WTC11 (cell line): ENCODE results near the gene MITF. TPM values are rescaled to one million over a fixed set of nuclear protein-coding genes. Genes with fewer than 3 reads are reported as not detected.

Source experiments
- ATAC-seq: fragments of 200-7000 bp; cut with Tn5 transposase; 2 replicates; pipeline ENCODE4 v1.10.0; 2021; ENCODE audit warnings: mild to moderate bottlenecking, moderate library complexity
- CTCF ChIA-PET: fragments of 300-600 bp; sonication (Branson Sonifier 250); formaldehyde crosslinking; loops from one replicate; lab custom pipeline; 2021; ENCODE audit warnings: antibody characterized with exemption; lab: Charles Lee
- POLR2A ChIA-PET: fragments of 350-600 bp; sonication (Branson Sonifier 250); formaldehyde crosslinking; loops from one replicate; lab custom pipeline; 2021; ENCODE audit warnings: antibody characterized with exemption; lab: Charles Lee
- DNase-seq: peaks from one replicate; pipeline ENCODE4 v3.0.0; 2021; ENCODE audit warnings: low spot score
- H3K27ac Mint-ChIP-seq: 2 replicates; pipeline ENCODE4 v1.8.0; 2021; ENCODE audit warnings: mixed read lengths
- H3K27me3 Mint-ChIP-seq: 2 replicates; pipeline ENCODE4 v1.8.0; 2021; ENCODE audit warnings: low read depth, mild to moderate bottlenecking, moderate library complexity, mixed read lengths
- H3K36me3 Mint-ChIP-seq: 2 replicates; pipeline ENCODE4 v1.8.0; 2021; ENCODE audit warnings: mixed read lengths
- H3K4me1 Mint-ChIP-seq: 2 replicates; pipeline ENCODE4 v1.8.0; 2022; ENCODE audit warnings: mixed read lengths
- H3K4me3 Mint-ChIP-seq: 2 replicates; pipeline ENCODE4 v1.8.0; 2021; ENCODE audit warnings: mild to moderate bottlenecking, moderate library complexity, mixed read lengths
- H3K9me3 Mint-ChIP-seq: 2 replicates; pipeline ENCODE4 v1.8.0; 2021; ENCODE audit warnings: mixed read lengths
- CREB1 ChIP-seq: sonication (generic); formaldehyde crosslinking; IDR thresholded peaks from 2 replicates; pipeline ENCODE4 v1.8.0; 2023; ENCODE audit warnings: mild to moderate bottlenecking, missing genetic modification reagents
- GTF2I ChIP-seq: fragments of 250-450 bp; sonication (Bioruptor Pico); conservative IDR thresholded peaks from 2 replicates; pipeline ENCODE4 v1.4.0; 2021; ENCODE audit warnings: mild to moderate bottlenecking
- MXD4 ChIP-seq: fragments of 250-450 bp; sonication (Bioruptor Pico); IDR thresholded peaks from 2 replicates; pipeline ENCODE4 v1.8.0; 2021; ENCODE audit warnings: mild to moderate bottlenecking, moderate library complexity, borderline replicate concordance
- MYBL2 ChIP-seq: sonication (generic); formaldehyde crosslinking; IDR thresholded peaks from 2 replicates; pipeline ENCODE4 v1.8.1; 2023; ENCODE audit warnings: mild to moderate bottlenecking, moderate library complexity, missing genetic modification reagents
- NFATC4 ChIP-seq: fragments of 250-450 bp; sonication (Bioruptor Pico); IDR thresholded peaks from 2 replicates; pipeline ENCODE4 v1.9.0; 2021; ENCODE audit warnings: mild to moderate bottlenecking
- NFE2L1 ChIP-seq: sonication (generic); formaldehyde crosslinking; IDR thresholded peaks from 2 replicates; pipeline ENCODE4 v1.8.1; 2023; ENCODE audit warnings: missing genetic modification reagents
- NR2C2 ChIP-seq: sonication (generic); formaldehyde crosslinking; IDR thresholded peaks from 2 replicates; pipeline ENCODE4 v1.8.0; 2022; ENCODE audit warnings: mild to moderate bottlenecking, missing genetic modification reagents
- OVOL2 ChIP-seq: fragments of 250-450 bp; sonication (Bioruptor Pico); IDR thresholded peaks from 2 replicates; pipeline ENCODE4 v1.9.0; 2021; ENCODE audit warnings: mild to moderate bottlenecking, borderline replicate concordance
- RORB ChIP-seq: fragments of 250-450 bp; sonication (Bioruptor Pico); IDR thresholded peaks from 2 replicates; pipeline ENCODE4 v1.9.0; 2021; ENCODE audit warnings: mild to moderate bottlenecking
- TP53 ChIP-seq: sonication (generic); formaldehyde crosslinking; IDR thresholded peaks from 2 replicates; pipeline ENCODE4 v1.8.1; 2023; ENCODE audit warnings: mild to moderate bottlenecking, missing genetic modification reagents
- ZBTB21 ChIP-seq: sonication (generic); formaldehyde crosslinking; IDR thresholded peaks from 2 replicates; pipeline ENCODE4 v1.8.1; 2023; ENCODE audit warnings: mild to moderate bottlenecking, missing genetic modification reagents, borderline replicate concordance
- ZNF416 ChIP-seq: fragments of 250-450 bp; sonication (Bioruptor Pico); IDR thresholded peaks from 2 replicates; pipeline ENCODE4 v1.9.0; 2021; ENCODE audit warnings: mild to moderate bottlenecking, inconsistent platforms
- total RNA-seq: library from RNA; stranded (reverse); gene quantifications from 3 replicates; pipeline ENCODE4 v1.2.3, GENCODE V29; 2021
- TF ChIP-seq, protein P1 (sequence below): fragments of 250-450 bp; sonication (Bioruptor Pico); IDR thresholded peaks from 2 replicates; pipeline ENCODE4 v1.9.0; 2021; ENCODE audit warnings: mild to moderate bottlenecking, borderline replicate concordance
- TF ChIP-seq, protein P2 (sequence below): sonication (generic); formaldehyde crosslinking; conservative IDR thresholded peaks from 2 replicates; pipeline ENCODE4 v1.8.1; 2023; ENCODE audit warnings: mild to moderate bottlenecking, low read depth, missing genetic modification reagents, moderate library complexity
- TF ChIP-seq, protein P3 (sequence below): sonication (generic); formaldehyde crosslinking; IDR thresholded peaks from 2 replicates; pipeline ENCODE4 v1.8.1; 2022; ENCODE audit warnings: missing genetic modification reagents, borderline replicate concordance
- TF ChIP-seq, protein P4 (sequence below): sonication (generic); formaldehyde crosslinking; IDR thresholded peaks from 2 replicates; pipeline ENCODE4 v1.8.0; 2023; ENCODE audit warnings: missing genetic modification reagents, mild to moderate bottlenecking, borderline replicate concordance
- TF ChIP-seq, protein P5 (sequence below): sonication (generic); formaldehyde crosslinking; conservative IDR thresholded peaks from 2 replicates; pipeline ENCODE4 v1.8.1; 2022; ENCODE audit warnings: mild to moderate bottlenecking, missing genetic modification reagents
- TF ChIP-seq, protein P6 (sequence below): sonication (generic); formaldehyde crosslinking; IDR thresholded peaks from 2 replicates; pipeline ENCODE4 v1.8.1; 2022; ENCODE audit warnings: mild to moderate bottlenecking, missing genetic modification reagents, moderate library complexity, borderline replicate concordance
- TF ChIP-seq, protein P7 (sequence below): sonication (generic); formaldehyde crosslinking; IDR thresholded peaks from 2 replicates; pipeline ENCODE4 v1.8.0; 2022; ENCODE audit warnings: mild to moderate bottlenecking, missing genetic modification reagents
- TF ChIP-seq, protein P8 (sequence below): sonication (generic); formaldehyde crosslinking; IDR thresholded peaks from 2 replicates; pipeline ENCODE4 v1.8.1; 2022; ENCODE audit warnings: mild to moderate bottlenecking, moderate library complexity, missing genetic modification reagents

MITF gene
- total RNA-seq, 1 experiment from 2014 or later = 1.3 TPM

DNA sequence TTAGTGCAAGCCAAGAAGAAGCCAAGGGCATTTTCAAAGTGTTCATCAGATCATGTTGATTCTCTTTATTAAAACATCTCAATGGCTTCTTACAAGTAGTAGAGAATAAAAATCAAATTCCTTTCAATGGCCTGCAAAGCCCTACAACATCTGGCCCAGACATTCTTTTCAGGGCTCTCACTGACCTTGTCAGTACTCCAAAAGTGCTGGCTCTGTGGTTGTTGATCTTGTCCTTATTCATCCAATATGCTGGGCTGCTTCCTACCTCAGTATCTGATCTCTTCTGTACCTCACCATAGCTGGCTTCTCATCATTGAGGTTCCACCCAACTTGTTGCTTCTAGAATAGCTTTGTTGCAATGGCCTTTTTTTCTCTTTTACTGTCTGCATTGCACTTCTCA lies 186.2 kb downstream of the MITF start (continued):
- TF ChIP-seq, protein P1, sequence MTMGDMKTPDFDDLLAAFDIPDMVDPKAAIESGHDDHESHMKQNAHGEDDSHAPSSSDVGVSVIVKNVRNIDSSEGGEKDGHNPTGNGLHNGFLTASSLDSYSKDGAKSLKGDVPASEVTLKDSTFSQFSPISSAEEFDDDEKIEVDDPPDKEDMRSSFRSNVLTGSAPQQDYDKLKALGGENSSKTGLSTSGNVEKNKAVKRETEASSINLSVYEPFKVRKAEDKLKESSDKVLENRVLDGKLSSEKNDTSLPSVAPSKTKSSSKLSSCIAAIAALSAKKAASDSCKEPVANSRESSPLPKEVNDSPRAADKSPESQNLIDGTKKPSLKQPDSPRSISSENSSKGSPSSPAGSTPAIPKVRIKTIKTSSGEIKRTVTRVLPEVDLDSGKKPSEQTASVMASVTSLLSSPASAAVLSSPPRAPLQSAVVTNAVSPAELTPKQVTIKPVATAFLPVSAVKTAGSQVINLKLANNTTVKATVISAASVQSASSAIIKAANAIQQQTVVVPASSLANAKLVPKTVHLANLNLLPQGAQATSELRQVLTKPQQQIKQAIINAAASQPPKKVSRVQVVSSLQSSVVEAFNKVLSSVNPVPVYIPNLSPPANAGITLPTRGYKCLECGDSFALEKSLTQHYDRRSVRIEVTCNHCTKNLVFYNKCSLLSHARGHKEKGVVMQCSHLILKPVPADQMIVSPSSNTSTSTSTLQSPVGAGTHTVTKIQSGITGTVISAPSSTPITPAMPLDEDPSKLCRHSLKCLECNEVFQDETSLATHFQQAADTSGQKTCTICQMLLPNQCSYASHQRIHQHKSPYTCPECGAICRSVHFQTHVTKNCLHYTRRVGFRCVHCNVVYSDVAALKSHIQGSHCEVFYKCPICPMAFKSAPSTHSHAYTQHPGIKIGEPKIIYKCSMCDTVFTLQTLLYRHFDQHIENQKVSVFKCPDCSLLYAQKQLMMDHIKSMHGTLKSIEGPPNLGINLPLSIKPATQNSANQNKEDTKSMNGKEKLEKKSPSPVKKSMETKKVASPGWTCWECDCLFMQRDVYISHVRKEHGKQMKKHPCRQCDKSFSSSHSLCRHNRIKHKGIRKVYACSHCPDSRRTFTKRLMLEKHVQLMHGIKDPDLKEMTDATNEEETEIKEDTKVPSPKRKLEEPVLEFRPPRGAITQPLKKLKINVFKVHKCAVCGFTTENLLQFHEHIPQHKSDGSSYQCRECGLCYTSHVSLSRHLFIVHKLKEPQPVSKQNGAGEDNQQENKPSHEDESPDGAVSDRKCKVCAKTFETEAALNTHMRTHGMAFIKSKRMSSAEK (CRISPR knock-in tag) = no peak
- TF ChIP-seq MXD4 (CRISPR knock-in tag) = no peak
- TF ChIP-seq, protein P2, sequence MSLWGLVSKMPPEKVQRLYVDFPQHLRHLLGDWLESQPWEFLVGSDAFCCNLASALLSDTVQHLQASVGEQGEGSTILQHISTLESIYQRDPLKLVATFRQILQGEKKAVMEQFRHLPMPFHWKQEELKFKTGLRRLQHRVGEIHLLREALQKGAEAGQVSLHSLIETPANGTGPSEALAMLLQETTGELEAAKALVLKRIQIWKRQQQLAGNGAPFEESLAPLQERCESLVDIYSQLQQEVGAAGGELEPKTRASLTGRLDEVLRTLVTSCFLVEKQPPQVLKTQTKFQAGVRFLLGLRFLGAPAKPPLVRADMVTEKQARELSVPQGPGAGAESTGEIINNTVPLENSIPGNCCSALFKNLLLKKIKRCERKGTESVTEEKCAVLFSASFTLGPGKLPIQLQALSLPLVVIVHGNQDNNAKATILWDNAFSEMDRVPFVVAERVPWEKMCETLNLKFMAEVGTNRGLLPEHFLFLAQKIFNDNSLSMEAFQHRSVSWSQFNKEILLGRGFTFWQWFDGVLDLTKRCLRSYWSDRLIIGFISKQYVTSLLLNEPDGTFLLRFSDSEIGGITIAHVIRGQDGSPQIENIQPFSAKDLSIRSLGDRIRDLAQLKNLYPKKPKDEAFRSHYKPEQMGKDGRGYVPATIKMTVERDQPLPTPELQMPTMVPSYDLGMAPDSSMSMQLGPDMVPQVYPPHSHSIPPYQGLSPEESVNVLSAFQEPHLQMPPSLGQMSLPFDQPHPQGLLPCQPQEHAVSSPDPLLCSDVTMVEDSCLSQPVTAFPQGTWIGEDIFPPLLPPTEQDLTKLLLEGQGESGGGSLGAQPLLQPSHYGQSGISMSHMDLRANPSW (CRISPR knock-in tag) = no peak
- TF ChIP-seq OVOL2 (CRISPR knock-in tag) = no peak

DNA sequence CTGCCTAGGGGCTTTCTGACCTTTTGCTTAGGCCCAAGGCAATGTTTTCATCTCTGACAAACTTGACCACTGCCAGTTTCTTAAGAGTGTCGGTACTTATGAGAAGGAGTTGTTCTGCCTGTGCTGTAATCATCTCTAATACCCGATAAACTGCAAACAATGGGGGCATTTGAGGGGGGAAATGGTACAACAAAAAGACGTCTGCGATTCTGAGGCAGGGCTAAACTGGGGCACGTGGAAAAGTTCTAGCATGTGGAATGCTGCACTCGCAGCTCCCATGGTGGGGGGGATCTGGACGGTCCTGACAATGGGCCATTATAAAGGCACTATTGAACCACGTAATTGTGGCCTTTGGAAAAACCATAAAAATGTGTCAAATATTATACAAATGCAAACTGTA lies 187.1 kb downstream of the MITF start:
- no peak overlapping the region for H3K4me3 Mint-ChIP-seq

More for the DNA sequence above, 187.1 kb downstream of the MITF start:
- Mint-ChIP-seq H3K9me3 (no peaks in the 10 kb centered on the region), H3K27ac (no peak overlapping the region), H3K36me3 (no peaks in the 10 kb centered on the region), H3K27me3 (no peaks in the 10 kb centered on the region), H3K4me1 (no peaks in the 10 kb centered on the region)
- ChIA-PET CTCF (interaction anchor here (0.6 kb wide), 1 partner anchor 25 kb away, joined by 3 read pairs; no protein-coding TSS in a partner anchor), POLR2A (no interaction called here)
- TF ChIP-seq MYBL2 (CRISPR knock-in tag) (no peak), TP53 (CRISPR knock-in tag) (no peak), NR2C2 (CRISPR knock-in tag) (no peak), OVOL2 (CRISPR knock-in tag) (no peak), MXD4 (CRISPR knock-in tag) (no peak), CREB1 (no peak), ZBTB21 (no peak), NFE2L1 (CRISPR knock-in tag) (no peak), NFATC4 (no peak), ZNF416 (CRISPR knock-in tag) (no peak), RORB (CRISPR knock-in tag) (no peak), GTF2I (no peak)
- TF ChIP-seq, protein P3, sequence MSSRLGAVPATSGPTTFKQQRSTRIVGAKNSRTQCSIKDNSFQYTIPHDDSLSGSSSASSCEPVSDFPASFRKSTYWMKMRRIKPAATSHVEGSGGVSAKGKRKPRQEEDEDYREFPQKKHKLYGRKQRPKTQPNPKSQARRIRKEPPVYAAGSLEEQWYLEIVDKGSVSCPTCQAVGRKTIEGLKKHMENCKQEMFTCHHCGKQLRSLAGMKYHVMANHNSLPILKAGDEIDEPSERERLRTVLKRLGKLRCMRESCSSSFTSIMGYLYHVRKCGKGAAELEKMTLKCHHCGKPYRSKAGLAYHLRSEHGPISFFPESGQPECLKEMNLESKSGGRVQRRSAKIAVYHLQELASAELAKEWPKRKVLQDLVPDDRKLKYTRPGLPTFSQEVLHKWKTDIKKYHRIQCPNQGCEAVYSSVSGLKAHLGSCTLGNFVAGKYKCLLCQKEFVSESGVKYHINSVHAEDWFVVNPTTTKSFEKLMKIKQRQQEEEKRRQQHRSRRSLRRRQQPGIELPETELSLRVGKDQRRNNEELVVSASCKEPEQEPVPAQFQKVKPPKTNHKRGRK (CRISPR knock-in tag) = no peak
- TF ChIP-seq, protein P4, sequence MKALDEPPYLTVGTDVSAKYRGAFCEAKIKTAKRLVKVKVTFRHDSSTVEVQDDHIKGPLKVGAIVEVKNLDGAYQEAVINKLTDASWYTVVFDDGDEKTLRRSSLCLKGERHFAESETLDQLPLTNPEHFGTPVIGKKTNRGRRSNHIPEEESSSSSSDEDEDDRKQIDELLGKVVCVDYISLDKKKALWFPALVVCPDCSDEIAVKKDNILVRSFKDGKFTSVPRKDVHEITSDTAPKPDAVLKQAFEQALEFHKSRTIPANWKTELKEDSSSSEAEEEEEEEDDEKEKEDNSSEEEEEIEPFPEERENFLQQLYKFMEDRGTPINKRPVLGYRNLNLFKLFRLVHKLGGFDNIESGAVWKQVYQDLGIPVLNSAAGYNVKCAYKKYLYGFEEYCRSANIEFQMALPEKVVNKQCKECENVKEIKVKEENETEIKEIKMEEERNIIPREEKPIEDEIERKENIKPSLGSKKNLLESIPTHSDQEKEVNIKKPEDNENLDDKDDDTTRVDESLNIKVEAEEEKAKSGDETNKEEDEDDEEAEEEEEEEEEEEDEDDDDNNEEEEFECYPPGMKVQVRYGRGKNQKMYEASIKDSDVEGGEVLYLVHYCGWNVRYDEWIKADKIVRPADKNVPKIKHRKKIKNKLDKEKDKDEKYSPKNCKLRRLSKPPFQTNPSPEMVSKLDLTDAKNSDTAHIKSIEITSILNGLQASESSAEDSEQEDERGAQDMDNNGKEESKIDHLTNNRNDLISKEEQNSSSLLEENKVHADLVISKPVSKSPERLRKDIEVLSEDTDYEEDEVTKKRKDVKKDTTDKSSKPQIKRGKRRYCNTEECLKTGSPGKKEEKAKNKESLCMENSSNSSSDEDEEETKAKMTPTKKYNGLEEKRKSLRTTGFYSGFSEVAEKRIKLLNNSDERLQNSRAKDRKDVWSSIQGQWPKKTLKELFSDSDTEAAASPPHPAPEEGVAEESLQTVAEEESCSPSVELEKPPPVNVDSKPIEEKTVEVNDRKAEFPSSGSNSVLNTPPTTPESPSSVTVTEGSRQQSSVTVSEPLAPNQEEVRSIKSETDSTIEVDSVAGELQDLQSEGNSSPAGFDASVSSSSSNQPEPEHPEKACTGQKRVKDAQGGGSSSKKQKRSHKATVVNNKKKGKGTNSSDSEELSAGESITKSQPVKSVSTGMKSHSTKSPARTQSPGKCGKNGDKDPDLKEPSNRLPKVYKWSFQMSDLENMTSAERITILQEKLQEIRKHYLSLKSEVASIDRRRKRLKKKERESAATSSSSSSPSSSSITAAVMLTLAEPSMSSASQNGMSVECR (CRISPR knock-in tag) = no peak
- TF ChIP-seq, protein P5, sequence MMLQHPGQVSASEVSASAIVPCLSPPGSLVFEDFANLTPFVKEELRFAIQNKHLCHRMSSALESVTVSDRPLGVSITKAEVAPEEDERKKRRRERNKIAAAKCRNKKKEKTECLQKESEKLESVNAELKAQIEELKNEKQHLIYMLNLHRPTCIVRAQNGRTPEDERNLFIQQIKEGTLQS (CRISPR knock-in tag) = no peak
- TF ChIP-seq, protein P6, sequence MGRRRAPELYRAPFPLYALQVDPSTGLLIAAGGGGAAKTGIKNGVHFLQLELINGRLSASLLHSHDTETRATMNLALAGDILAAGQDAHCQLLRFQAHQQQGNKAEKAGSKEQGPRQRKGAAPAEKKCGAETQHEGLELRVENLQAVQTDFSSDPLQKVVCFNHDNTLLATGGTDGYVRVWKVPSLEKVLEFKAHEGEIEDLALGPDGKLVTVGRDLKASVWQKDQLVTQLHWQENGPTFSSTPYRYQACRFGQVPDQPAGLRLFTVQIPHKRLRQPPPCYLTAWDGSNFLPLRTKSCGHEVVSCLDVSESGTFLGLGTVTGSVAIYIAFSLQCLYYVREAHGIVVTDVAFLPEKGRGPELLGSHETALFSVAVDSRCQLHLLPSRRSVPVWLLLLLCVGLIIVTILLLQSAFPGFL (CRISPR knock-in tag) = no peak
- TF ChIP-seq, protein P7, sequence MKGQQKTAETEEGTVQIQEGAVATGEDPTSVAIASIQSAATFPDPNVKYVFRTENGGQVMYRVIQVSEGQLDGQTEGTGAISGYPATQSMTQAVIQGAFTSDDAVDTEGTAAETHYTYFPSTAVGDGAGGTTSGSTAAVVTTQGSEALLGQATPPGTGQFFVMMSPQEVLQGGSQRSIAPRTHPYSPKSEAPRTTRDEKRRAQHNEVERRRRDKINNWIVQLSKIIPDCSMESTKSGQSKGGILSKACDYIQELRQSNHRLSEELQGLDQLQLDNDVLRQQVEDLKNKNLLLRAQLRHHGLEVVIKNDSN (CRISPR knock-in tag) = no peak
- TF ChIP-seq, protein P8, sequence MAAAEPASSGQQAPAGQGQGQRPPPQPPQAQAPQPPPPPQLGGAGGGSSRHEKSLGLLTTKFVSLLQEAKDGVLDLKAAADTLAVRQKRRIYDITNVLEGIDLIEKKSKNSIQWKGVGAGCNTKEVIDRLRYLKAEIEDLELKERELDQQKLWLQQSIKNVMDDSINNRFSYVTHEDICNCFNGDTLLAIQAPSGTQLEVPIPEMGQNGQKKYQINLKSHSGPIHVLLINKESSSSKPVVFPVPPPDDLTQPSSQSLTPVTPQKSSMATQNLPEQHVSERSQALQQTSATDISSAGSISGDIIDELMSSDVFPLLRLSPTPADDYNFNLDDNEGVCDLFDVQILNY (CRISPR knock-in tag) = no peak
- ATAC-seq = no peak
- DNase-seq = no peak
